22Rv1 (cell line): ENCODE results near the gene ABO.
"Not testable (repeated sequence)": the region's sequence is repeated elsewhere in the genome, so short reads cannot be mapped to it uniquely, and the experiment has no call there.

Experiments
- ZFX ChIP-seq: fragments of 450-650 bp; IDR thresholded peaks from 2 replicates; pipeline ENCODE4 v1.6.1; 2017; ENCODE audit warnings: antibody characterized with exemption, borderline replicate concordance
- TF ChIP-seq, protein P1 (sequence below): fragments of 450-650 bp; IDR thresholded peaks from 2 replicates; pipeline ENCODE4 v1.5.1; 2017; ENCODE audit warnings: mild to moderate bottlenecking

DNA sequence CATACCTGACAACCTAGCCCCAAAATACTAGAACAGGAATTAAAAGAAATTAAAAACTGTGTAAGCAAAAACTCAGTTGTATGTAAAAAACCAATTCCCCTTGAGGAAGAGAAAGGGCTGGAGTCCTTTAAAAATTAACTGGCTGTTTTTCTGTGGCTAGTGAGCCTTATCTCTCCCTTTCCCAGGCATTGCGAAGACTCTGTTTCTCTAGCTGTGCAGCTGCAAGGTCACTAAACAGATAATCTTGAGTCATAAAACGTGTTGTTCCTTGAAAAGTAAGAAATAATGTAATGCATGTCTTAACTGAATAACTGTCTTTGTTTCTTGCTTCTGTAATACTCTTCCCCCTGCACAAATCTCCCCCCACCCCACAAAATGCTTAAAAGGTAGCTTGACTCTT, 5.9 kb downstream of the ABO start:
- TF ChIP-seq, protein P1, sequence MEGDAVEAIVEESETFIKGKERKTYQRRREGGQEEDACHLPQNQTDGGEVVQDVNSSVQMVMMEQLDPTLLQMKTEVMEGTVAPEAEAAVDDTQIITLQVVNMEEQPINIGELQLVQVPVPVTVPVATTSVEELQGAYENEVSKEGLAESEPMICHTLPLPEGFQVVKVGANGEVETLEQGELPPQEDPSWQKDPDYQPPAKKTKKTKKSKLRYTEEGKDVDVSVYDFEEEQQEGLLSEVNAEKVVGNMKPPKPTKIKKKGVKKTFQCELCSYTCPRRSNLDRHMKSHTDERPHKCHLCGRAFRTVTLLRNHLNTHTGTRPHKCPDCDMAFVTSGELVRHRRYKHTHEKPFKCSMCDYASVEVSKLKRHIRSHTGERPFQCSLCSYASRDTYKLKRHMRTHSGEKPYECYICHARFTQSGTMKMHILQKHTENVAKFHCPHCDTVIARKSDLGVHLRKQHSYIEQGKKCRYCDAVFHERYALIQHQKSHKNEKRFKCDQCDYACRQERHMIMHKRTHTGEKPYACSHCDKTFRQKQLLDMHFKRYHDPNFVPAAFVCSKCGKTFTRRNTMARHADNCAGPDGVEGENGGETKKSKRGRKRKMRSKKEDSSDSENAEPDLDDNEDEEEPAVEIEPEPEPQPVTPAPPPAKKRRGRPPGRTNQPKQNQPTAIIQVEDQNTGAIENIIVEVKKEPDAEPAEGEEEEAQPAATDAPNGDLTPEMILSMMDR, result not testable (repeated sequence)
- TF ChIP-seq ZFX, result not testable (repeated sequence)
